Bronchial epithelial cell (primary cell): ENCODE measurements around the gene CACNG5. TPM values are rescaled to one million over a fixed set of nuclear protein-coding genes. Genes with fewer than 3 reads are reported as not detected.

Source experiments
- DNase-seq: peaks from one replicate; pipeline ENCODE4 v3.0.0-alpha.2; 2010; ENCODE audit warnings: low read depth
- FAIRE-seq: peaks from 2 replicates; lab custom pipeline; 2011; peaks lifted over from hg19 to GRCh38; lab: Jason Lieb, UNC
- H3K27me3 ChIP-seq: 2 replicates; pipeline ENCODE4 v1.5.1; 2011; ENCODE audit warnings: low read length; ENCODE audit not compliant: control insufficient read depth, insufficient read depth
- H3K36me3 ChIP-seq: 2 replicates; pipeline ENCODE4 v1.5.1; 2011; ENCODE audit warnings: low read length; ENCODE audit not compliant: control insufficient read depth, insufficient read depth
- H3K4me3 ChIP-seq: 2 replicates; pipeline ENCODE4 v1.5.1; 2011; ENCODE audit warnings: mild to moderate bottlenecking, low read depth, low read length, control low read depth
- total RNA-seq: library from RNA; depleted of rRNA; stranded (reverse); fragments of >200 nt; gene quantifications from 2 replicates; pipeline ENCODE4 v1.2.1, GENCODE V29; 2014
- TF ChIP-seq, protein P1 (sequence below): IDR thresholded peaks from 2 replicates; pipeline ENCODE4 v1.5.1; 2011; ENCODE audit warnings: mild to moderate bottlenecking, moderate library complexity, low read length, control low read depth, inconsistent platforms; ENCODE audit not compliant: insufficient read depth, severe bottlenecking

CACNG5 gene
- total RNA-seq, 1 donor from 2014 or later: not detected

DNA sequence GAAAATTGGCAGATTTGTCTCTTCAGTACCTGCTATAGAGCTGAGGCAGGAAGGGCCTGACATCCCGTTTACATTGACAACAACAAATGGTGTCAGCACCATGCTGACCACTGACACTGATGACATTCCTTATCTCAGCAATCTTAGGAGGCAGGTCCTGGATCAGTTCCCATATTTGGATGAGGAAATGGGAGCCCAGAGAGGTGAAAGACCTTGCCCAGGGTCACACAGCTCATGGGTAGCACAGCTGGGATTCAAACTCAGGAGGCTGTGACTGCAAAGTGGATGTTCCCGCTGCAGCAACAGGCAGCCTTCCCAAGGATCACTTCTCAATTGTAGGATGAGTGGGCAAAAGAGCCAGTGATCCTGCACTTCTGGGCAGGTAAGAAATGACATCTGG lies 99.1 kb downstream of the CACNG5 start:
- Histone ChIP-seq H3K36me3 (no peaks in the 10 kb centered on the region), H3K27me3 (no peaks in the 10 kb centered on the region), H3K4me3 (no peak overlapping the region)
- TF ChIP-seq, protein P1, sequence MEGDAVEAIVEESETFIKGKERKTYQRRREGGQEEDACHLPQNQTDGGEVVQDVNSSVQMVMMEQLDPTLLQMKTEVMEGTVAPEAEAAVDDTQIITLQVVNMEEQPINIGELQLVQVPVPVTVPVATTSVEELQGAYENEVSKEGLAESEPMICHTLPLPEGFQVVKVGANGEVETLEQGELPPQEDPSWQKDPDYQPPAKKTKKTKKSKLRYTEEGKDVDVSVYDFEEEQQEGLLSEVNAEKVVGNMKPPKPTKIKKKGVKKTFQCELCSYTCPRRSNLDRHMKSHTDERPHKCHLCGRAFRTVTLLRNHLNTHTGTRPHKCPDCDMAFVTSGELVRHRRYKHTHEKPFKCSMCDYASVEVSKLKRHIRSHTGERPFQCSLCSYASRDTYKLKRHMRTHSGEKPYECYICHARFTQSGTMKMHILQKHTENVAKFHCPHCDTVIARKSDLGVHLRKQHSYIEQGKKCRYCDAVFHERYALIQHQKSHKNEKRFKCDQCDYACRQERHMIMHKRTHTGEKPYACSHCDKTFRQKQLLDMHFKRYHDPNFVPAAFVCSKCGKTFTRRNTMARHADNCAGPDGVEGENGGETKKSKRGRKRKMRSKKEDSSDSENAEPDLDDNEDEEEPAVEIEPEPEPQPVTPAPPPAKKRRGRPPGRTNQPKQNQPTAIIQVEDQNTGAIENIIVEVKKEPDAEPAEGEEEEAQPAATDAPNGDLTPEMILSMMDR: no peak
- FAIRE-seq: no peak
- DNase-seq: no peak

Other genes with a start within 250 kb of the CACNG5 start
- not detected in 2 replicates for gene CACNG4, start 129.6 kb downstream of the CACNG5 start, total RNA-seq
- gene CACNG1, start 209.4 kb downstream of the CACNG5 start, total RNA-seq: not detected in 2 replicates